DND-41 (cell line): ENCODE results near the gene PURB.

Experiments used
- ATAC-seq: fragments of 200-7000 bp; cut with Tn5 transposase; 3 replicates; pipeline ENCODE4 v1.9.1; 2021; ENCODE audit warnings: low read depth; ENCODE audit not compliant: insufficient read depth
- DNase-seq: peaks from one replicate; pipeline ENCODE4 v3.0.0-alpha.2; 2020
- H2AFZ ChIP-seq: 2 replicates; pipeline ENCODE4 v1.6.0; 2012; ENCODE audit warnings: low read depth, low read length
- H3K27ac ChIP-seq: 2 replicates; pipeline ENCODE4 v1.5.1; 2012; ENCODE audit warnings: low read length, inconsistent platforms
- H3K27me3 ChIP-seq: fragments of 200-600 bp; sonication (generic); 2 replicates; pipeline ENCODE4 v1.6.0; 2012; ENCODE audit warnings: low read length, mild to moderate bottlenecking, inconsistent platforms; ENCODE audit not compliant: insufficient read depth, poor library complexity
- H3K36me3 ChIP-seq: 2 replicates; pipeline ENCODE4 v1.5.1; 2012; ENCODE audit warnings: low read length, inconsistent platforms; ENCODE audit not compliant: insufficient read depth
- H3K4me1 ChIP-seq: 2 replicates; pipeline ENCODE4 v1.5.1; 2012; ENCODE audit warnings: mild to moderate bottlenecking, low read length; ENCODE audit not compliant: insufficient read depth
- H3K4me2 ChIP-seq: 2 replicates; pipeline ENCODE4 v1.6.0; 2012; ENCODE audit warnings: mild to moderate bottlenecking, moderate library complexity, low read length, inconsistent platforms; ENCODE audit not compliant: insufficient read depth
- H3K4me3 ChIP-seq, 2 experiments: fragments of 200-600 bp in 1 of 2; shearing (Covaris generic) in 1 of 2; 2 replicates each; pipeline ENCODE4 v1.5.1; 2012 to 2016; ENCODE audit warnings: inconsistent platforms in 2 of 2, low read length in 2 of 2, mild to moderate bottlenecking in 2 of 2, low read depth in 1 of 2, moderate library complexity in 1 of 2
- H3K79me2 ChIP-seq: 2 replicates; pipeline ENCODE4 v1.6.0; 2012; ENCODE audit warnings: low read length, inconsistent platforms; ENCODE audit not compliant: insufficient read depth
- H3K9ac ChIP-seq: 2 replicates; pipeline ENCODE4 v1.6.0; 2012; ENCODE audit warnings: low read depth, mild to moderate bottlenecking, inconsistent platforms, low read length, moderate library complexity
- H3K9me3 ChIP-seq: 2 replicates; pipeline ENCODE4 v1.5.1; 2012; ENCODE audit warnings: low read length, moderate library complexity, mild to moderate bottlenecking, inconsistent platforms; ENCODE audit not compliant: insufficient read depth, severe bottlenecking
- H4K20me1 ChIP-seq: 2 replicates; pipeline ENCODE4 v1.6.0; 2012; ENCODE audit warnings: low read length; ENCODE audit not compliant: insufficient read depth
- EZH2 ChIP-seq: IDR thresholded peaks from 3 replicates; pipeline ENCODE4 v1.6.1; 2012; ENCODE audit warnings: borderline replicate concordance, low read depth, mild to moderate bottlenecking, moderate library complexity, low read length, inconsistent platforms; ENCODE audit not compliant: severe bottlenecking
- TF ChIP-seq, protein P1 (sequence below): IDR thresholded peaks from 2 replicates; pipeline ENCODE4 v1.5.1; 2012; ENCODE audit warnings: borderline replicate concordance, low read length, moderate library complexity, mild to moderate bottlenecking; ENCODE audit not compliant: poor library complexity, severe bottlenecking; ENCODE audit errors: extremely low read depth

PURB gene

DNA sequence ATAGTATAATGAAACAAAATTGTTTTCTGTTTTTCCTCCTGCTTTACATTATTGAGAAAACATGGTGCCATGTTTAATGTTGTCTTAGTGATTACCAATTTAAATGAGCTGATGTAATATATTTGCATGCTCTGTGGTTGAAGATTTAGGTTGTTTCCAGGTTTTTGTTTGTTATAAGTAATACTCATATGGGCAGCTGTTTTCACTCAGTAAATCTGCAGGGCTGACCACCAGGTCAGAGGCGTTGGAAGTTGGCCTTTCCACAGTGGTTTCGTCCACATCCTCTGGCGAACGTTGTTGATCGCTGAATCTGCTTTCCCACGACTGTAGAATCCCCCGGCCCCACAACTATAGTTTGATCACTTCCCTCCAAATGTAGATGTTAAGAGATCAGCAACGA is 21.6 kb upstream of the PURB start:
- no peak overlapping the region for H3K27ac ChIP-seq
- ATAC-seq (no peak), DNase-seq (no peak)
- no peaks in the 10 kb centered on the region for H3K36me3 ChIP-seq
- no peak overlapping the region for H3K4me2 ChIP-seq
- H4K20me1 ChIP-seq = no peaks in the 10 kb centered on the region
- H3K27me3 ChIP-seq = no peaks in the 10 kb centered on the region
- H3K4me1 ChIP-seq = no peaks in the 10 kb centered on the region
- H3K4me3 ChIP-seq = no peak overlapping the region
- H3K9ac ChIP-seq = no peak overlapping the region
- no peaks in the 10 kb centered on the region for H3K79me2 ChIP-seq
- no peak overlapping the region for H2AFZ ChIP-seq
- TF ChIP-seq, protein P1, sequence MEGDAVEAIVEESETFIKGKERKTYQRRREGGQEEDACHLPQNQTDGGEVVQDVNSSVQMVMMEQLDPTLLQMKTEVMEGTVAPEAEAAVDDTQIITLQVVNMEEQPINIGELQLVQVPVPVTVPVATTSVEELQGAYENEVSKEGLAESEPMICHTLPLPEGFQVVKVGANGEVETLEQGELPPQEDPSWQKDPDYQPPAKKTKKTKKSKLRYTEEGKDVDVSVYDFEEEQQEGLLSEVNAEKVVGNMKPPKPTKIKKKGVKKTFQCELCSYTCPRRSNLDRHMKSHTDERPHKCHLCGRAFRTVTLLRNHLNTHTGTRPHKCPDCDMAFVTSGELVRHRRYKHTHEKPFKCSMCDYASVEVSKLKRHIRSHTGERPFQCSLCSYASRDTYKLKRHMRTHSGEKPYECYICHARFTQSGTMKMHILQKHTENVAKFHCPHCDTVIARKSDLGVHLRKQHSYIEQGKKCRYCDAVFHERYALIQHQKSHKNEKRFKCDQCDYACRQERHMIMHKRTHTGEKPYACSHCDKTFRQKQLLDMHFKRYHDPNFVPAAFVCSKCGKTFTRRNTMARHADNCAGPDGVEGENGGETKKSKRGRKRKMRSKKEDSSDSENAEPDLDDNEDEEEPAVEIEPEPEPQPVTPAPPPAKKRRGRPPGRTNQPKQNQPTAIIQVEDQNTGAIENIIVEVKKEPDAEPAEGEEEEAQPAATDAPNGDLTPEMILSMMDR = no peak
- no peak for TF ChIP-seq EZH2
- no peaks in the 10 kb centered on the region for H3K9me3 ChIP-seq

DNA sequence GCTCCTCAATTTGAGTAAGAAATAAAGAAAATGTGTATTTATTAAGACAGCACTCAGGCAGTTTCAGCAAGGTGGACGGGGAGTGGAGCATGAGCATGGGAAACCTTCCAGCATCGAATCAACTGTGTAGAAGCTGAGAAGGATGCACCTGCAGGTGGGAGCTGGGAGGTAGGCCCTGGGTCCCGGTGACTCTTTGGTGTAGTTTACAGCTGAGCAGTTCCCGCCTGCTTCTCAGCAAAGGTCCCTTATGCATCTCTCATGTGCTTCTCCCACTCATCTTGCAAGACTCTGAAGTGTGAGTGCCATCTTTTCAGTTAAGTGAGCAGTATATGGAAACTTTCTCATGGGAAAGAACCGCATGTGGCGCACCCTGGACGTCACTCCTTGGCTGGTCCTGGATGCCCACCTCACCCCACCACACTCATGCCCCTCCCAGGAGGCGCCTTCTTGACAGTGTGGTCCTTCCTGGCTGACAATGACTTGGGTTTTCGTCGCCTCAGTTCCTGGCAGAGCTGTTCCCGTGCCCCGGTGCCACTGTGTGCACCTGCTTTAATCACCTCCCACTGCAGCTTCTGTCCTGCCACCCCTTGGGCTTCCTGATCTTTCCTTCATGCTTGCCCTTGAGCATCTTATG is 19.8 kb upstream of the PURB start:
- no peaks in the 10 kb centered on the region for H3K36me3 ChIP-seq
- DNase-seq (no peak), ATAC-seq (no peak)
- no peak overlapping the region for H3K4me2 ChIP-seq
- no peak overlapping the region for H3K27ac ChIP-seq
- H3K9ac ChIP-seq = no peak overlapping the region
- no peaks in the 10 kb centered on the region for H3K9me3 ChIP-seq
- no peak overlapping the region for H2AFZ ChIP-seq
- H4K20me1 ChIP-seq = no peaks in the 10 kb centered on the region
- H3K4me1 ChIP-seq = no peaks in the 10 kb centered on the region
- H3K27me3 ChIP-seq = no peaks in the 10 kb centered on the region
- H3K4me3 ChIP-seq = no peak overlapping the region
- H3K79me2 ChIP-seq = no peaks in the 10 kb centered on the region
- TF ChIP-seq EZH2 = no peak
- TF ChIP-seq, protein P1 = no peak

DNA sequence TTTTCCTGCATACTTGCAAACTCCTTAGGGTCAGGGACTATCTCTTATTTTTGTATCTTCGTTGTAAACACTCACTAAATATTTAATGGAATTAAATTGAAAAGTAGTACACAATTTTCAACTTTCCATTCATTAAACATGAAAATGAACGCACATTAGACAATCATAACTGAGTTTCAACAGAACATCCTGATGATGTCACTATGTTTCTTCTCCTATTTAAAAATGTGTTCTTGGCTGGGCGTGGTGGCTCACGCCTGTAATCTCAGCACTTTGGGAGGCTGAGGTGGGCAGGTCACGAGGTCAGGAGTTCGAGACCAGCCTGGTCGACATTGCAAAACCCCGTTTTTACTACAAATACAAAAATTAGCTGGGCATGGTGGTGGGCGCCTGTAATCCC is 14.1 kb upstream of the PURB start:
- no peaks in the 10 kb centered on the region for H3K79me2 ChIP-seq
- H2AFZ ChIP-seq = no peak overlapping the region
- no peak overlapping the region for H3K9ac ChIP-seq
- H3K27me3 ChIP-seq = no peaks in the 10 kb centered on the region
- H3K27ac ChIP-seq = no peak overlapping the region
- H3K9me3 ChIP-seq = no peaks in the 10 kb centered on the region
- DNase-seq = no peak
- no peaks in the 10 kb centered on the region for H3K4me1 ChIP-seq
- no peaks in the 10 kb centered on the region for H4K20me1 ChIP-seq
- no peaks in the 10 kb centered on the region for H3K36me3 ChIP-seq
- ATAC-seq = no peak
- H3K4me2 ChIP-seq = no peak overlapping the region
- TF ChIP-seq, protein P1 = no peak
- no peak for TF ChIP-seq EZH2
- no peak overlapping the region for H3K4me3 ChIP-seq

DNA sequence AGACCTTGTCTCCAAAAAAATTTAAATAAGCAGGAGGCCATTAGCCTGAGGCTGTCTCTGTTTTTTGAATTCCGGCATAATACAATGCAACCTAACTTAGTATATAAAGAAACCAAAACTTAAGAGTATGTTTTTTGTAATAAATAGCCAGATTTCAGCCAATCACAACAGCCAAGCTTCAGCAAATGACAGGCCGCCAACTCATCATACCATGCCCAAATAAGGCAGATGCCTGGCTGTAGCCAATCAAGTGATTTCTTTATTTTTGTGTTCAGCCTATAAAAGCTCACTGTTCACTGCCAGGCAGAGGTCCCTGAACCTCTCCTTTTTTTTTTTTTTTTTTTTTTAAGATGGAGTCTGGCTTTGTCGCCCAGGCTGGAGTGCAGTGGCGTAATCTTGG is 12.7 kb upstream of the PURB start:
- no peaks in the 10 kb centered on the region for H3K27me3 ChIP-seq
- H3K9me3 ChIP-seq = no peaks in the 10 kb centered on the region
- no peak overlapping the region for H3K4me2 ChIP-seq
- no peaks in the 10 kb centered on the region for H4K20me1 ChIP-seq
- H3K4me3 ChIP-seq = no peak overlapping the region
- no peaks in the 10 kb centered on the region for H3K36me3 ChIP-seq
- ATAC-seq (peak; percentile 52; the same call in 2 of the 3 replicates), DNase-seq (no peak)
- no peak overlapping the region for H2AFZ ChIP-seq
- TF ChIP-seq EZH2 = no peak
- TF ChIP-seq, protein P1 = no peak
- H3K9ac ChIP-seq = no peak overlapping the region
- no peak overlapping the region for H3K27ac ChIP-seq
- H3K4me1 ChIP-seq = no peaks in the 10 kb centered on the region
- no peaks in the 10 kb centered on the region for H3K79me2 ChIP-seq
